HCEC 1CT (cell line): ENCODE data around the gene CLMN.

Source experiments
- DNase-seq: peaks from one replicate; pipeline ENCODE4 v3.0.0-alpha.2; 2017

CLMN gene

DNA sequence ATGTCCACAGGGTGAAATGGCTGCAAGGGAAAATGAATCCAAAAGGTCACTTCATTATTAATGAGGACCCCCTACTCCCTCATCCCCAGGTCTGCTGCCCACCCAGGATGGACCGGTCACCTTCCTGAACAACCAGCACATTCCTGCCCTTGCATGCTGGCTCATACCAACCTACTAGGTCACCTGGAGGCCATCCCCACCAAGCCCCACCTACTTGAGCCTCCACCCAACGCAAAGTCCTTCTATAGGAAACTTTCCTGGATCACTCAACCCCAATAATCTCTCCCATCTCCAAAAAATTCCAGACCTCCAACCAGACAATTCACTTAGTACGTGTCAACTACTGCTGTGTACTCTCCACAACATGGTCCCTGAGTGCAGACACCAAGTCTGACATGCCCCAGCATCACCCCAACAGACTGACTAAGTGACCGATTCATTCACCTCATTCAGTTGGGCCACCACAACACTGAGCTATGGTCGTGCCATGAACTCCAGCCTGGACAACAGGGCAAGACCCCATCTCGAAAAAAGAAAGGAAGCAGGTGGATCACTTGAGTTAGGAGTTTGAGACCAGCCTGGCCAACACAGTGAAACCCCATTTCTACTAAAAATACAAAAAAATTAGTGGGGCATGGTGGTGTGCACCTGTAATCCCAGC is 18.1 kb downstream of the CLMN start:
- no peak for DNase-seq

DNA sequence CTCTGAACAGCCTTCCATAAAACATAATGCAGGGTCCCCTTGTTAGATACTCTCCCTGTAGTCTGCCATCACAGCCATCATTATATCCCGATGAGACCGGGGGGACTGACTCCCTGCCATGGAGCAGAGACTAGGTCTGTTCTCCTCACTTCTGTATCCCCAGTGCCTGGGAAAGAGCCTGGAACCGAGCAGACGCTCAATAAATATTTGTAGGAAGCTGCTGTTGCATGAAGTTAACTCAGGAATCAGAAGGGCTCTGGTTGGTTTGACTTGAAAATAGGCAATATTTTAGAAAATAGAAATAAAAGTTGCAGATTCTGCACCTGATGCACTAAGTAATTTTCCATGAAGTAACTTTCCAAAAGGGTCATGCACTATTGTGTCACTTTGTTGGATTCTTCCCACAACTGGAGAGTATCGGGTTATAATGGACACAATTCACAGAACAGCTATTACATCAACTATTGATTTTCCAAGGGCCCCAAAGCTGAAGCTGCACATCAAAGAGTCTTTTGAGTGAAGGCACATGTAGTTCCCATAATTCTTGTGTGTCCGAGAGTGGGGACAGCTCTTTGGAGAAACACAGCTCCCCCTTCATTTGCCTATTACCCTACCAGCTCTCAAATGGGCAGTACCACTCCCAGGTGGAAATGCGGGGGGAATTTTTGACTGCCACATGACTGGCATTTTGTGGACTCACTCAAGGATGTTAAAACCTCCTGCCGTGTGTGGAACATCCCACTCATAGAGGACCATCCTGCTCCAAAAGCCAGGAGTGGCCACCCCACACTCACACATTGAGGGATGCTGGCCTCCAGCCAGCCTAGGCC is 18.8 kb downstream of the CLMN start:
- no peak for DNase-seq

GRCh38 chr14:95300002-95300696 is 19.6 kb downstream of the CLMN start:
- no peak for DNase-seq

GRCh38 chr14:95299271-95299670 is 20.4 kb downstream of the CLMN start:
- DNase-seq: no peak

- DNase-seq: no peak
Observed at GRCh38 chr14:95297832-95298231, 21.9 kb downstream of the CLMN start.

DNA sequence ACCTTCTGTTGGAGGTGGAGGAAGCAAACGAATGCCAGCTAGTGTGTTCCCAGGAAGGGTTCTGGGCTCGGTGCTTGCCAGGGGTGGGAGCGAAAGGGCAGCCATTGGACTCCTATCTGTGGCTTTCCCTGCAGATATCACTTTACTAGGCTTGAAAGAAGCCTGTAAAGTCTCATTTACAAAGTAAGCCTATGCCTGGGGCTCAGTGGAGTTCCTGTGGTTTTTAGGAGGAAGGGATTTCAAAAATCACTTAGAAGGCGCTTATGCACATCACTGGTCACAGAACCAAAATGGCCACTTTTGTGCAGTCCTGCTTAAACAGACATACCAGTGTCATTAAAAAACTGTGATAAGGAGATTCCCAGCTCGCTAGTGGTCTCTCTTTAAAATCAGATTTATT is 22.7 kb downstream of the CLMN start:
- DNase-seq: no peak

DNA sequence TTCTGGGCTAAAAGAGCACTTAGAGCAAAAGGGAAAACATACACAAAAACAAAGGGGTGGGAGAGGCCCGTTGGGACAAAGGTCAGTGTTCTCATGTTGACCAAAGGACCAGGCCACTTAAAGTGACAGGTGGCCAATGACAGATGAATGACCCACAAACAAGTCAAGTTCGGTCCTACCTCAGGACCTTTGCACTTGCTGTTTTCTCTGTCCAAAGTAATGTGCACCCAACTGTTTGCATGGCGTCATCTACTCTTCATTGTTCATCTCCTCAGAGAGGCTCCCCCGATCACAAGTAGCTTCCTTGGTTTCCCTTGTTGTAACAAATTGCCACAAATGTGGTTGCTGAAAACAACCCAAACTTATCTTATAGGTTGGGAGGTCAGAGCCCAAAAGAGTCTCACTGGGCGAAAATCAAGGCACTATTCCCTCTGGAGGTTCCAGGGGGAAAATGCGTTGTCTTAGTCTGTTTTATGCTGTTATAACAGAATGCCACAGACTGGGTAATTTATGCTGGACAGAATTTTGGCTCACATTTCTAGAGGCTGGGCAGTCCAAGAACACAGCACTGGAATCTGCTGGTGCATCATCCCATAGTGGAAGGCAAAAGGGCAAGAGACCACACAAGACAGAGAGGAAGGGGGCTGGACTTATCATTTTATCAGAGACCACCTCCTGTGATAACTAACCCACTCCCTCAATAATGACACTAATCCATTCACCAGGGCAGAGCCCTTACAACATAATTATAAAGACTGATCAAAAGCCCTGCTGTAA is 23.9 kb downstream of the CLMN start:
- no peak for DNase-seq

DNA sequence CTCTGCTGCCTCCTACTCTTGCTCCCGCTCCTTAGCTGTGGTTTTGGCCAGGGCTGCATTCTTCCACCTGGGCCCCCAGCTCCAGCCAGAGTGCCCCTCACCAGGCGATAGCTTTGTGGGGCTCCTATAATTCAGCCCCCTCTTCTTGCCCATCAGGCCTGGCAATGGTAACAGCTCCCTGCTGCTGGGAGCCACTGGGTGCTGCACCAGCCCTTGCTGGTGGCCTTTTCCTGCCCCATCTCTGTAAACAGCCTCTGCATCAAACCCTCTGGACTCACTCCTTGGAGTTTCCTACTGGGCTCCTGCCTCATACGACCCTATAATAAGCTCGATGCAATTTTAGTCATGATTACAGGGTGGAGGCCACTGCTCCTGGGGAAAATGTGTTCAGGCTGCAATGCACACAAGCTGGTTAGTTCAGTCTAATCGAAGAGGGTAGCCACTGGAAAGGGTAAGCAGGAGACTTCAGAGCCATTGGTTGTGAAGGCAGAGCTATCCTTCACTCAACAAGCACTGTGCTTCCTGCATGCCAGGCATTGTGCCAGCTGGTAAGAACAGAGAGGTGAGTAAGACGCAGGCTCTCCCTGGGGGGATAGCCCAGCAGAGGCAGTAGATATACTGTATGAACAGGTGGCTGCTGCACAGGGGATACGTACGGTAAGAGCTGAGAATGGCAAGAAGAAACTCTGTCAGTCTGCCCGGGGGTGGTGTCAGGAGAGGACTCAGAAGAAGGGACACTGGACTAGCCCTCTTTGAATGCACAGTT is 24.7 kb downstream of the CLMN start:
- no peak for DNase-seq

DNA sequence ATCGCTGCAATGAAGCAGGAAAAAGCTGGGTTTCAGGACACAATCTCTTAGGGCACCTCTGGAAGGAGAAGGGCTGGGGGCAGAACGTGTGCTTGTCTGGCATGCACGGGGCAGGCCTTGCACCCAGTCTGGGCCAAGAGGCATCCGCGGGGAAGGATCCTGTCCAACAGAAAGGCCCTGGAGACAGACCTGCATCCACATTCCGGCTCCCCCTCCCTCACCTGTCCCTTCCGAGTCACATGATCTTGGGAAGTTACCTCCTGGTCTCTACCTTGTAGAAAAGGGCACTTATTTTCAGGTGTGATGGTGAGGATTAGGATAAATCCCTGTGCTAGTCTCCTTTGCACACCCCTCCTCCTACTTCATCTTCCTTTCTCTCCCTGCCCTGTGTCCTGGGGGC is 25.4 kb downstream of the CLMN start:
- DNase-seq: no peak

GRCh38 chr14:95293449-95293848 is 26.3 kb downstream of the CLMN start:
- no peak for DNase-seq

DNA sequence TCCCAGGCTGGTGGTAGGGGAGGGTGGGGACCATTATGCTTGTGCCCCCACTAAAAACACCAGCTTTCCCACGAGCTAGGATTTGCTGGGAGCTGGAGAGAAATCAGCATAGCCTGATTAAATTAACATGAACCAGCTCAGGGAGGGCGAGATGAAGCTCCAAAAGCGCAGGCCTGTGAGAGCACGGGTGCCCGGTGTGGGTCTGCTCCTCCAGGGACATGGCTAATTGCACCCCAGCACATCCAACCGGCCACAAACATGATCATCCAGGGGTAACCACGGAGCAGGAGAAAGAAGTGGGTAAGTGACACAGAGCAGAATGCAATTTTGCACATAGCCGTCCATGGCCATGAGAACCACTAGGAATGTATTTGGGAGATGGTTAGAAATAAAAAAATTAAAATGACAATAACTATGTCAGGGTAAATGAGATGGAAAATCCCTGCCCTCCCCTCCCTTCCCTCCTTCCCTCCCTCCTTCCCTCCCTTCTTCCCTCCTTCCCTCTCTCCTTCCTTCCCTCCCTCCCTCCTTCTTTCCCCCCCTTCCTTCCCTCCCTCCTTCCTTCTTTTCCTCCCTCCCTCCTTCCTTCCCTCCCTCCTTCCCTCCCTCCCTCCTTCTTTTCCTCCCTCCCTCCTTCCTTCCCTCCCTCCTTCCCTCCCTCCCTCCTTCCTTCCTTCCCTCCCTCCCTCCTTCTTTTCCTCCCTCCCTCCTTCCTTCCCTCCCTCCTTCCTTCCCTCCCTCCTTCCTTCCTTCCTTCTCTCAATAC is 26.9 kb downstream of the CLMN start:
- no peak for DNase-seq

- peak; percentile 46 for DNase-seq
Observed at GRCh38 chr14:95291859-95292542, 27.7 kb downstream of the CLMN start.

GRCh38 chr14:95290871-95291431 is 28.8 kb downstream of the CLMN start:
- DNase-seq: no peak

GRCh38 chr14:95290021-95290420 is 29.7 kb downstream of the CLMN start:
- no peak for DNase-seq

DNA sequence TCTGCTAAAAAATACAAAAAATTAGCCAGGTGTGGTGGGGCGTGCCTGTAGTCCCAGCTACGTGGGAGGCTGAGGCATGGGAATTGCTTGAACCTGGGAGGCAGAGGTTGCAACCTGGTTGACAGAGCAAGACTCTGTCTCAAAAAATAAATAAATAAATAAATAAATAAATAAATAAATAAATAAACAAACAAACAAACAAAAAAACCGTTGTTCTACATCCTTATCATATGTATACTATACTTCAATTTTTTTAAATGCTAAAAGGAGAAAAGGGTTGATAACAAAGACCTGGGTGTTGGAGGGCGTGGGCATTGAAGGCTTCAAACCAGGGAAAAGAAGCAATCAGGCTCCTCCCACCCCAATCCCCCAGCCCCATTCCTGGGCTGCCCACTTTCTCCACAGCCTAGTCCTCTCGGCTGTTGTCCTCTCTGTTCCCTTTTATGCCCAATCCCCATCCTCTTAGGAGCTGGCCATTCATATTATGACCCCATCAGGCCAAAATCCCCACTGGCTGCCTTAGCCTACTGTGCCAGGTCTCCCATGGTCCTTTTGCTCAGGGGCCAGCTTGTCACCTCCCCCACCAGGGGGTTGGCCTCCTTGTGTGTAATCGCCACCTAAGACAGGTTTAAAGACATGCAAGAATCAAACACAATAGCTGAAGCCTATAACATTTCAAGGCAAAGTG is 30.2 kb downstream of the CLMN start:
- no peak for DNase-seq

DNA sequence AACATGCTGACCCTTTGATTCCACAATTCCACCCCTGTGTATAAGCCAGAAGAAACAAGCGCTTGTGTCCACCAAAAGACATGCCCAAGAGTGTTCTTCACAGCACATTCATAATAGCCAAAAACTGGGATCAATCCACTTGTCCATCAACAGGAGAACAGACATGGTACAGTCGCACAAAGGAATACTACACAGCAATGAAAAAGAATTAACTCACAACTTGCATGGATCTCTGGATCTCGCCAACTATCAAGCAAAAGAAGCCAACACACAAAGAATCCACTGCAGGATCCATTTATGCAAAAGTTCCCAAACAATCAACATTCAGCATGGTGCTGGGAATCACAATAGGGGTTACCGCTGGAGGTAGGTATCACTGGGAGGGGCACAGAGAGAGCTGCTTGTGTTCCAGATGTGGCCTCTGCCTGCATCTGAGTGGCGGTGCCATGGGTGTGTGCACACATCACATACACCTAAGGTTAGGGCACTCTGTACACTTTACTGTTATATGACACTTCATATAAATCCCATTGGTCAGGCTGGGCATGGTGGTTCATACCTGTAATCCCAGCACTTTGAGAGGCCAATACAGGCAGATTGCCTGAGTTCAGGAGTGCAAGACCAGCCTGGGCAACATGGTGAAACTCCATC is 30.9 kb downstream of the CLMN start:
- no peak for DNase-seq

GRCh38 chr14:95287176-95287754 is 32.4 kb downstream of the CLMN start:
- DNase-seq: no peak

- DNase-seq: no peak
Observed at GRCh38 chr14:95286645-95287044, 33.1 kb downstream of the CLMN start.

GRCh38 chr14:95285566-95285965 is 34.1 kb downstream of the CLMN start:
- no peak for DNase-seq
